ENCODE data around the gene CBX8. TPM values are rescaled to one million over a fixed set of nuclear protein-coding genes. Genes with fewer than 3 reads are reported as not detected.
A peak's percentile ranks its signal among the peaks of the same experiment; 100 is the strongest.

CBX8 gene
- total and polyA plus RNA-seq, 2 of the 13 experiments (the other 11 are each of a cell fraction or from before 2014, with no cell fraction given), result 0.34 to 12.6 TPM

DNA sequence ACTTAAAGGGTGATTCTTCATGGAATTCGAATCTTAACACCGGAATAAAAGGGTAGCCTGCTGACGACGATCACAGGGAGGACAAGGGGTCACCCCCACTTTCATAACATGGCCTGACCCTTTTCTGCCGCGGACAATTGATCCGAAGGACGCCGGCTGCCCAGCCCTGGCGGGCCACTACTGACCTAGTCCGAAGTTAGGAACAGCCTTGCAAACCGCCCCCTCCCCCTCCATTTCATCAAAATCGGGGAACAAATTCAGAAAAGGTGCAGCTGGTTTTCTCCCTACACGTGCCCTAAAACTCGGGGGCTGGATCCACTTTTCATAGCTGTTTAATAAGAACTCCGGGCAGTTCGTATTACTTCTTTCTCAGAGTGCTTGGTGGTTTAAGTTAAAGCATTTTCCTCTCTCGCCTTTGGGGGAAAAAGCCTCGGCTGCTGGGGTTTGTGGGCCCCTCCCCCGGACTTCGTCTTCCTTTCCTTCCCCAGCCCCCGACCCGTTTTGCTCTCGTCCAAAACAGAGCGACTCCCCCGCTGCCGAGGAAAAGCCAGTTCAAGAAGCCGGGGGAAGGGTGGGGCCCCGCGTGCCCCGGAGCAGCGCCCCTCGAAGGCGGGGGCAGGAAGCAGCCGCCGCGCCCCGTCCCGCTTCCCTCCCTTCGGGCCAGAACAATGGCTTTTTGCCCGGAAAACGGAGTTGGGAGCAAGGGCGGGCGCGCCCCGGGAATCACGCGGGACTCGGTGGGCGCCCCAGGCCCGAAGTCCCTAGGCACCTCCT, 19.6 kb downstream of the CBX8 start (continued):
- TF ChIP-seq HNF4G (IDR thresholded peaks at IDR 0.05; ENCODE audit: borderline replicate concordance, low read depth, low read length) (no peak; the same call in 1 of the 2 replicates), HNF4G (CRISPR knock-in tag; IDR thresholded peaks at IDR 0.05; ENCODE audit: borderline replicate concordance, low read depth) (peak; percentile 18; the same call in 1 of the 2 replicates), ZSCAN20 (CRISPR knock-in tag; IDR thresholded peaks at IDR 0.05; ENCODE audit: borderline replicate concordance) (peak; percentile 32; the same call in 1 of the 2 replicates), AKAP8 (CRISPR knock-in tag; IDR thresholded peaks at IDR 0.05) (0 out of 2 replicates have a peak, but pooled peaks have one; percentile 0), ZNF660 (CRISPR knock-in tag; IDR thresholded peaks at IDR 0.05; ENCODE audit: borderline replicate concordance, low read depth) (no peak), NFYB (CRISPR knock-in tag; IDR thresholded peaks at IDR 0.05) (peak; percentile 15; the same call in 1 of the 2 replicates), BCL6 (CRISPR knock-in tag; IDR thresholded peaks at IDR 0.05) (peak; percentile 63), SOX5 (CRISPR knock-in tag; IDR thresholded peaks at IDR 0.05; ENCODE audit: borderline replicate concordance) (peak; percentile 88), GLI4 (CRISPR knock-in tag; IDR thresholded peaks at IDR 0.05; ENCODE audit: borderline replicate concordance) (no peak), ESRRA (CRISPR knock-in tag; IDR thresholded peaks at IDR 0.05; ENCODE audit: low read depth) (no peak)
- TF ChIP-seq, protein P1, sequence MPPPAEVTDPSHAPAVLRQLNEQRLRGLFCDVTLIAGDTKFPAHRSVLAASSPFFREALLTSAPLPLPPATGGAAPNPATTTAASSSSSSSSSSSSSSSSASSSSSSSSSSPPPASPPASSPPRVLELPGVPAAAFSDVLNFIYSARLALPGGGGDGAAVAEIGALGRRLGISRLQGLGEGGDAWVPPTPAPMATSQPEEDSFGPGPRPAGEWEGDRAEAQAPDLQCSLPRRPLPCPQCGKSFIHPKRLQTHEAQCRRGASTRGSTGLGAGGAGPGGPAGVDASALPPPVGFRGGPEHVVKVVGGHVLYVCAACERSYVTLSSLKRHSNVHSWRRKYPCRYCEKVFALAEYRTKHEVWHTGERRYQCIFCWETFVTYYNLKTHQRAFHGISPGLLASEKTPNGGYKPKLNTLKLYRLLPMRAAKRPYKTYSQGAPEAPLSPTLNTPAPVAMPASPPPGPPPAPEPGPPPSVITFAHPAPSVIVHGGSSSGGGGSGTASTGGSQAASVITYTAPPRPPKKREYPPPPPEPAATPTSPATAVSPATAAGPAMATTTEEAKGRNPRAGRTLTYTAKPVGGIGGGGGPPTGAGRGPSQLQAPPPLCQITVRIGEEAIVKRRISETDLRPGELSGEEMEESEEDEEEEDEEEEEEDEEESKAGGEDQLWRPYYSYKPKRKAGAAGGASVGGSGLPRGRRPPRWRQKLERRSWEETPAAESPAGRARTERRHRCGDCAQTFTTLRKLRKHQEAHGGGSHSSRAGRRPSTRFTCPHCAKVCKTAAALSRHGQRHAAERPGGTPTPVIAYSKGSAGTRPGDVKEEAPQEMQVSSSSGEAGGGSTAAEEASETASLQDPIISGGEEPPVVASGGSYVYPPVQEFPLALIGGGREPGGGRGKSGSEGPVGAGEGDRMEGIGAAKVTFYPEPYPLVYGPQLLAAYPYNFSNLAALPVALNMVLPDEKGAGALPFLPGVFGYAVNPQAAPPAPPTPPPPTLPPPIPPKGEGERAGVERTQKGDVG (CRISPR knock-in tag; IDR thresholded peaks at IDR 0.05; ENCODE audit: borderline replicate concordance), result peak; percentile 22; the same call in 1 of the 2 replicates

All from HepG2 (cell line).